Stomach (tissue), 9 donors: Measurements from ENCODE around the gene ITPRIP. TPM values are rescaled to one million over a fixed set of nuclear protein-coding genes. Genes with fewer than 3 reads are reported as not detected.

Experiments used
- DNase-seq, 2 donors: peaks; one replicate each; pipeline versions ENCODE4 v3.0.0 to v3.0.0-alpha.2; 2013 to 2019
- H3K27ac ChIP-seq, 5 donors: fragments of 200-600 bp in 4 of 5; sonication (generic) in 4 of 5; one replicate each; pipeline ENCODE4 v1.5.1; 2013 to 2019; ENCODE audit warnings: mild to moderate bottlenecking in 1 of 5, moderate library complexity in 1 of 5
- H3K27me3 ChIP-seq, 3 donors: fragments of 200-600 bp; sonication (generic); one replicate each; pipeline ENCODE4 v1.5.1; 2017 to 2019; ENCODE audit warnings: mixed run types in 1 of 3
- H3K36me3 ChIP-seq, 4 donors: fragments of 200-600 bp; sonication (generic); 1 replicate in 3 of 4; 2 replicates in 1 of 4; pipeline ENCODE4 v1.5.1; 2016 to 2019
- H3K4me1 ChIP-seq, 4 donors: fragments of 200-600 bp; sonication (generic); one replicate each; pipeline ENCODE4 v1.5.1; 2016 to 2019
- H3K4me3 ChIP-seq, 4 donors: fragments of 200-600 bp; sonication (generic) in 3 of 4; one replicate each; pipeline ENCODE4 v1.5.1; 2016 to 2019; ENCODE audit warnings: mild to moderate bottlenecking in 1 of 4
- H3K9me3 ChIP-seq, 4 donors: fragments of 200-600 bp; sonication (generic); one replicate each; pipeline ENCODE4 v1.5.1; 2016 to 2019
- EP300 ChIP-seq: sonication (generic); formaldehyde crosslinking; IDR thresholded peaks from one replicate; pipeline ENCODE4 v1.6.1; 2017; ENCODE audit warnings: antibody characterized with exemption
- POLR2A ChIP-seq, 4 donors: fragments of 450-650 bp; IDR thresholded peaks; one replicate each; pipeline ENCODE4 v1.6.1; 2016; ENCODE audit warnings: antibody characterized with exemption in 4 of 4, control low read depth in 2 of 4, mild to moderate bottlenecking in 1 of 4, moderate library complexity in 1 of 4
- POLR2AphosphoS5 ChIP-seq, 3 donors: sonication (generic); formaldehyde crosslinking; IDR thresholded peaks; one replicate each; pipeline ENCODE4 v1.6.1; 2016; ENCODE audit warnings: antibody characterized with exemption in 3 of 3
- WGBS, 5 donors: extraction: QIAGEN DNeasy Blood & Tissue Kit in 3 of 5; methylation state at CpG; one replicate each; pipeline versions ENCODE4 v1.1.5 to v1.1.7; 2013 to 2018; 5-methylcytosine and 5-hydroxymethylcytosine counted together
- intact Hi-C: fragments of 100-400 bp; cut with DNase I; formaldehyde crosslinking; loops from one replicate; pipeline ENCODE4 v1.15.1; 2023; ENCODE audit warnings: low total_unique reads
- polyA plus RNA-seq, 3 donors: library from polyadenylated mRNA; stranded (reverse); fragments of 200-250 nt; gene quantifications; one replicate each; pipeline ENCODE4 v1.2.3, GENCODE V29; 2013
- total RNA-seq, 5 donors: library from RNA; depleted of rRNA; stranded (reverse); fragments of >200 nt; gene quantifications; one replicate each; pipeline versions ENCODE4 v1.1.0 to v1.2.3, GENCODE V29; 2014 to 2016
- TF ChIP-seq, protein P1 (sequence below), 7 experiments: fragments of 450-650 bp in 4 of 7; fragments of 200-600 bp in 3 of 7; sonication (generic) in 3 of 7; IDR thresholded peaks; one replicate each; pipeline ENCODE4 v1.5.1; 2016 to 2019; ENCODE audit warnings: antibody characterized with exemption in 7 of 7, control low read depth in 2 of 7, mild to moderate bottlenecking in 1 of 7
- donor health status: healthy with polysubstance abuse.
- donor health status: Bipolar disorder and iron deficiency.
- donor health status: healthy.

Gene ITPRIP
- total and polyA plus RNA-seq, 8 donors, result 1.7 to 13.5 (median 6.9) TPM

DNA sequence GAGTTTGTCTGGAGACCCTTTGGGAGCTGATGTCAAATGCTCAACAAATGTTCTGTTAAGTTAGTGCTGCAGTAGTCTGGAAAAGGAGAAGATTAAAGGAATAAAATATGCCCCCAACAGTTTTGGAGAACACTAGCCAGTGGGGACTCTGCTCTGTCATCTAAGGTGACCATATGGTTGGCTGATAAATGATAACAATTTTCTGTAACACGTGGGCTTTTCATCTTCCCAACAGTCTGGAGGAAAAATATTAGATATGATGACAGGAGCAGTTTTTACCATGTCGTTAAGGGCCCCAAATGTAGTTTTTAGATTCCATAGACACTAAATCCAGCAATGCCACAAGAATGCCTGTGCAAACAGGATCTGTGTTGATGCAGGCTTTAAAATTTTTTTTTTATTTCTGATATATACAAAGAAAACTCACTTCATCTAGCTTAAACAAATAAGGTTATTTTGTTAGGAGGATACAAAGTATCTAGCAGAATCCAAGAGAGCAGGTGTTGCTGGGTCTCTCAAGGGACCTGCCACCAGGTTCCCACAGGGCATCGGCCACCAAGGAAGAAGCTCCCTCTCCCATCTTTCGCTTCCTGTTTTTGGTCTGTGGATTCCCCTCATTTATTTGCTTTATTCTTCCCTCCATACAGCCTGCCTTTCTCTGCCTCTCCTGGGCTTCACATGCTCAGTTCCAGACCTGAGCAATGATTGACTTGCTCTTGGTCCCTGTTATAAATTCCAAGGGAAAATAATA lies 9.2 kb upstream of the ITPRIP start:
- WGBS, 5 donors, result 66 to 82% (median 74%) methylated on average over 4 of the region's 4 CpGs
- TF ChIP-seq EP300, result no peak
- no peak for TF ChIP-seq POLR2AphosphoS5 (IDR thresholded peaks at IDR 0.05)
- TF ChIP-seq, protein P1, sequence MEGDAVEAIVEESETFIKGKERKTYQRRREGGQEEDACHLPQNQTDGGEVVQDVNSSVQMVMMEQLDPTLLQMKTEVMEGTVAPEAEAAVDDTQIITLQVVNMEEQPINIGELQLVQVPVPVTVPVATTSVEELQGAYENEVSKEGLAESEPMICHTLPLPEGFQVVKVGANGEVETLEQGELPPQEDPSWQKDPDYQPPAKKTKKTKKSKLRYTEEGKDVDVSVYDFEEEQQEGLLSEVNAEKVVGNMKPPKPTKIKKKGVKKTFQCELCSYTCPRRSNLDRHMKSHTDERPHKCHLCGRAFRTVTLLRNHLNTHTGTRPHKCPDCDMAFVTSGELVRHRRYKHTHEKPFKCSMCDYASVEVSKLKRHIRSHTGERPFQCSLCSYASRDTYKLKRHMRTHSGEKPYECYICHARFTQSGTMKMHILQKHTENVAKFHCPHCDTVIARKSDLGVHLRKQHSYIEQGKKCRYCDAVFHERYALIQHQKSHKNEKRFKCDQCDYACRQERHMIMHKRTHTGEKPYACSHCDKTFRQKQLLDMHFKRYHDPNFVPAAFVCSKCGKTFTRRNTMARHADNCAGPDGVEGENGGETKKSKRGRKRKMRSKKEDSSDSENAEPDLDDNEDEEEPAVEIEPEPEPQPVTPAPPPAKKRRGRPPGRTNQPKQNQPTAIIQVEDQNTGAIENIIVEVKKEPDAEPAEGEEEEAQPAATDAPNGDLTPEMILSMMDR (IDR thresholded peaks at IDR 0.05), result no peak
- no peak for TF ChIP-seq POLR2A (IDR thresholded peaks at IDR 0.05)
- Histone ChIP-seq H3K27me3 (no peaks in the 10 kb centered on the region), H3K4me3 (no peak overlapping the region), H3K27ac (no peak overlapping the region), H3K9me3 (no peaks in the 10 kb centered on the region), H3K4me1 (peaks cover 8 to 42% (median 19%) of the 10 kb centered on the region in 4 donors), H3K36me3 (no peaks in the 10 kb centered on the region)
- DNase-seq, result no peak
- intact Hi-C loops, result loop anchor here (5.0 kb wide), 1 partner anchor 35 kb away; no protein-coding TSS in a partner anchor

DNA sequence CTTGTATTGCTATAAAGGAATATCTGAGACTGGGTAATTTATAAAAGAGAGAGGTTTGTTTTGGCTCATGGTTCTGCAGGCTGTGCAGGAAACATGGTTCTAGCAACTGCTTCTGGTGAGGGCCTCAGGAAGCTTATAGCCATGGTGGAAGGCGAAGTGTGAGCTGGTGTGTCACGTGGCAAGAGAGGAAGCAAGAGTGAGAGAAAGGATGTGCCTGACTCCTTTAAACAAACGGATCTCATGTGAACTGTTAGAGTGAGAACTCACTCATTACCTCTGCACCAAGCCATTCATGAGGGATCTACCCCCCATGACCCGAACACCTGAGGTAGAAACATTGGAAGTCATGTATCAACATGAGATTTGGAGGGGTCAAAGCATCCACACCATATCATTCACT lies 7.7 kb upstream of the ITPRIP start:
- WGBS, 5 donors, result 62 to 76% (median 71%) methylated on average over 4 of the region's 4 CpGs

DNA sequence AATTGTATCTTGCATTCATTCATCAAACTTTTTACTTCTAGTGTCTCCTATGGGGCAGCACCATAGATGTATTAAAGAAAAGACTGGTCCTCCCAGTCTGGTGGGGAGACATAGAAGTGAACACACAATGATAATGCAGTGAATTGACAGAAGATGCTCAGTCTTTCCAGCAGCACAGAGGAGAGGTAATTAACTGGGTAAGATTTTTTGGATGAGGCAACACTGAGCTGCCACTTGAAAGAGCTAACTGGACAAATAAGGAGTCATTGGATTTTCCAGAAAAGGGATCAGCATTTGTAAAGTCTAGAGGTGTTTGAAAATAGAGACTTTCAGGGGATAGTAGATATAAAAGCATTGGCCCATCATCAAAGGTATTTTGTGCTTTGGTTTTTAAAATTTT lies 7.2 kb upstream of the ITPRIP start:
- Histone ChIP-seq H3K36me3 (no peaks in the 10 kb centered on the region), H3K27ac (no peak overlapping the region), H3K4me3 (no peak overlapping the region), H3K27me3 (no peaks in the 10 kb centered on the region), H3K4me1 (peaks cover 9 to 27% (median 18%) of the 10 kb centered on the region in 4 donors), H3K9me3 (no peaks in the 10 kb centered on the region)
- TF ChIP-seq, protein P1 (IDR thresholded peaks at IDR 0.05), result no peak
- TF ChIP-seq POLR2A (IDR thresholded peaks at IDR 0.05) (no peak), POLR2AphosphoS5 (IDR thresholded peaks at IDR 0.05) (no peak), EP300 (no peak)
- no peak for DNase-seq
- intact Hi-C loops, result loop anchor here (5.0 kb wide), 1 partner anchor 33 kb away; no protein-coding TSS in a partner anchor

More for the DNA sequence above, 7.7 kb upstream of the ITPRIP start:
- Histone ChIP-seq H3K27me3 (no peaks in the 10 kb centered on the region), H3K36me3 (no peaks in the 10 kb centered on the region), H3K4me3 (no peak overlapping the region), H3K4me1 (peaks cover 5 to 27% (median 13%) of the 10 kb centered on the region in 4 donors), H3K9me3 (no peaks in the 10 kb centered on the region), H3K27ac (no peak overlapping the region)
- intact Hi-C loops, result loop anchor here (5.0 kb wide), 1 partner anchor 34 kb away; no protein-coding TSS in a partner anchor
- TF ChIP-seq, protein P1 (IDR thresholded peaks at IDR 0.05), result no peak
- no peak for TF ChIP-seq POLR2A (IDR thresholded peaks at IDR 0.05)
- no peak for TF ChIP-seq EP300
- TF ChIP-seq POLR2AphosphoS5 (IDR thresholded peaks at IDR 0.05), result no peak
- DNase-seq, result no peak

DNA sequence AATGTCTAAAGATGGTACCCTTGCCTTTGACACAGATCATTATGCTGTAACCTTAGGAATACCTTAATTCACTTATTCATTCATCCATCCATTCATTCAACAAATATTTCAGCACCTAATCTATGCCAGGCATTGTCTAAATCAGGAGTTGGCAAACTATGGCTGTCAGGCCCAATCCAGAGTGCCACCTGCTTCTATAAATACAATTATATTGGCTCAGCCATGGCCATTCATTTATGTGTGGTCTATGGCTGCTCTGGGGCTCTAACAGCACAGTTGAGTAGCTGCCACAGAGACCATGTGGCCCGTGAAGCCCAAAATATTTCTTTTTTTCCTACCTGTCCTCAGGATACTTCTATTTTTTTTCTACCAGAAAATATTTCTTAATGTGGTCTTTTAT lies 6.0 kb upstream of the ITPRIP start:
- Histone ChIP-seq H3K4me1 (peaks cover 15 to 27% (median 15%) of the 10 kb centered on the region in 4 donors), H3K4me3 (no peak overlapping the region), H3K36me3 (no peaks in the 10 kb centered on the region), H3K9me3 (no peaks in the 10 kb centered on the region), H3K27ac (no peak overlapping the region), H3K27me3 (no peaks in the 10 kb centered on the region)
- TF ChIP-seq, protein P1 (IDR thresholded peaks at IDR 0.05), result no peak
- TF ChIP-seq POLR2AphosphoS5 (IDR thresholded peaks at IDR 0.05), result no peak
- no peak for TF ChIP-seq POLR2A (IDR thresholded peaks at IDR 0.05)
- no peak for TF ChIP-seq EP300
- no peak for DNase-seq
- 73 to 94% (median 90%) methylated on average over 1 of the region's 1 CpG for WGBS, 5 donors
- intact Hi-C loops, result no loop called here
